Activated CD4-positive, CD25-positive, alpha-beta regulatory T cell treated with anti-CD3 and anti-CD28 coated beads, Interleukin-2, amount 50 U/mL, for 16 hours (primary cell): ENCODE measurements around the gene AVPR2.

Experiments
- DNase-seq: peaks from one replicate; pipeline ENCODE4 v3.0.0-alpha.2; 2020; ENCODE audit warnings: low read depth, low spot score

The AVPR2 gene

GRCh38 chrX:153903991-153904957 is at the start of gene AVPR2:
TSS of gene AVPR2 (plus strand) at chrX:153904673. CDS start at chrX:153905146, 473 bp downstream.
- DNase-seq: no peak

- DNase-seq: no peak
These were observed 49.8 kb upstream of the AVPR2 start for GRCh38 chrX:153854702-153855101.

- no peak for DNase-seq
These were observed 47.0 kb upstream of the AVPR2 start for GRCh38 chrX:153857348-153857903.

GRCh38 chrX:153861151-153861550 is 43.3 kb upstream of the AVPR2 start:
- no peak for DNase-seq

- DNase-seq: no peak
These were observed 42.7 kb upstream of the AVPR2 start for GRCh38 chrX:153861733-153862310.

GRCh38 chrX:153862369-153863250 is 41.9 kb upstream of the AVPR2 start:
- DNase-seq: no peak

- no peak for DNase-seq
These were observed 41.1 kb upstream of the AVPR2 start for GRCh38 chrX:153863251-153863991.

- DNase-seq: no peak
These were observed 40.4 kb upstream of the AVPR2 start for GRCh38 chrX:153864101-153864500.

- no peak for DNase-seq
These were observed 39.7 kb upstream of the AVPR2 start for GRCh38 chrX:153864561-153865320.

GRCh38 chrX:153865321-153865580 is 39.2 kb upstream of the AVPR2 start:
- no peak for DNase-seq

- no peak for DNase-seq
These were observed 38.8 kb upstream of the AVPR2 start for GRCh38 chrX:153865685-153866084.

GRCh38 chrX:153866302-153867019 is 38.0 kb upstream of the AVPR2 start:
- DNase-seq: no peak

GRCh38 chrX:153867139-153867538 is 37.3 kb upstream of the AVPR2 start:
- DNase-seq: no peak

GRCh38 chrX:153867671-153868070 is 36.8 kb upstream of the AVPR2 start:
- DNase-seq: no peak

GRCh38 chrX:153868576-153869472 is 35.6 kb upstream of the AVPR2 start:
- no peak for DNase-seq

- DNase-seq: no peak
These were observed 34.8 kb upstream of the AVPR2 start for GRCh38 chrX:153869473-153870287.

- no peak for DNase-seq
These were observed 34.2 kb upstream of the AVPR2 start for GRCh38 chrX:153870288-153870690.

- DNase-seq: no peak
These were observed 33.6 kb upstream of the AVPR2 start for GRCh38 chrX:153870791-153871360.
